ENCODE results near the gene ADGRB3. TPM values are rescaled to one million over a fixed set of nuclear protein-coding genes. Genes with fewer than 3 reads are reported as not detected.

Gene ADGRB3
- total and polyA plus RNA-seq, 10 donors = 0.09 to 4.1 (median 1.1) TPM

GRCh38 chr6:68941345-68941744 is 306.3 kb downstream of the ADGRB3 start:
- intact Hi-C loops (cut with DNase I; ENCODE audit: low total_unique reads) = no loop called here

GRCh38 chr6:68947721-68948120 is 312.6 kb downstream of the ADGRB3 start:
- no peak for DNase-seq
- 82 to 97% (median 92%) methylated on average over 5 of the region's 5 CpGs for WGBS, 5 donors
- Histone ChIP-seq H3K4me1 (no peaks in the 10 kb centered on the region), H3K27ac (no peak overlapping the region), H3K27me3 (replicated peaks in 1 of 7) (no peaks in the 10 kb centered on the region), H3K36me3 (no peaks in the 10 kb centered on the region), H3K4me3 (no peak overlapping the region), H3K9me3 (no peaks in the 10 kb centered on the region)
- intact Hi-C loops (cut with DNase I; ENCODE audit: low total_unique reads) = no loop called here
- no peak for TF ChIP-seq POLR2A (IDR thresholded peaks at IDR 0.05)

More at GRCh38 chr6:68941345-68941744, 306.3 kb downstream of the ADGRB3 start:
- no peak overlapping the region for H3K27ac ChIP-seq
- H3K36me3 ChIP-seq = no peaks in the 10 kb centered on the region
- H3K4me1 ChIP-seq = no peaks in the 10 kb centered on the region
- no peak for TF ChIP-seq POLR2A (IDR thresholded peaks at IDR 0.05)
- no peak for TF ChIP-seq CTCF (IDR thresholded peaks at IDR 0.05 in 8 of 11, conservative IDR thresholded peaks at IDR 0.05 in 3 of 11)
- no peak for TF ChIP-seq POLR2AphosphoS5 (IDR thresholded peaks at IDR 0.05)
- DNase-seq = no peak
- WGBS, 5 donors = 88 to 96% (median 94%) methylated on average over 2 of the region's 2 CpGs
- H3K27me3 ChIP-seq (replicated peaks in 1 of 7) = no peaks in the 10 kb centered on the region
- no peaks in the 10 kb centered on the region for H3K9me3 ChIP-seq
- no peak overlapping the region for H3K4me3 ChIP-seq

- Histone ChIP-seq H3K4me1 (no peaks in the 10 kb centered on the region), H3K9me3 (no peaks in the 10 kb centered on the region), H3K27me3 (replicated peaks in 1 of 7) (no peaks in the 10 kb centered on the region), H3K4me3 (no peak overlapping the region), H3K36me3 (no peaks in the 10 kb centered on the region), H3K27ac (no peak overlapping the region)
- TF ChIP-seq POLR2AphosphoS5 (IDR thresholded peaks at IDR 0.05) (no peak), POLR2A (IDR thresholded peaks at IDR 0.05) (no peak), CTCF (IDR thresholded peaks at IDR 0.05 in 8 of 11, conservative IDR thresholded peaks at IDR 0.05 in 3 of 11) (no peak)
- intact Hi-C loops (cut with DNase I; ENCODE audit: low total_unique reads) = no loop called here
- 68 to 81% (median 76%) methylated on average over 10 of the region's 10 CpGs for WGBS, 5 donors
- DNase-seq = no peak
Observed at GRCh38 chr6:68951270-68951669, 316.2 kb downstream of the ADGRB3 start.

- 60 to 64% (median 63%) methylated on average over 2 of the region's 2 CpGs for WGBS, 5 donors
- Histone ChIP-seq H3K9me3 (no peaks in the 10 kb centered on the region), H3K36me3 (no peaks in the 10 kb centered on the region), H3K4me1 (no peaks in the 10 kb centered on the region), H3K27ac (no peak overlapping the region), H3K27me3 (replicated peaks in 1 of 7) (no peaks in the 10 kb centered on the region), H3K4me3 (no peak overlapping the region)
- DNase-seq = no peak
- no peak for TF ChIP-seq POLR2AphosphoS5 (IDR thresholded peaks at IDR 0.05)
- no peak for TF ChIP-seq POLR2A (IDR thresholded peaks at IDR 0.05)
- no peak for TF ChIP-seq CTCF (IDR thresholded peaks at IDR 0.05 in 8 of 11, conservative IDR thresholded peaks at IDR 0.05 in 3 of 11)
- intact Hi-C loops (cut with DNase I; ENCODE audit: low total_unique reads) = no loop called here
Observed at GRCh38 chr6:68958327-68958726, 323.2 kb downstream of the ADGRB3 start.

All from spleen (tissue), 11 donors.